Esophagus muscularis mucosa (tissue), 3 donors: ENCODE measurements around the gene GOLGA1.
"Not testable (repeated sequence)": the region's sequence is repeated elsewhere in the genome, so short reads cannot be mapped to it uniquely, and the experiment has no call there.

ENCODE experiments used
- POLR2A ChIP-seq: fragments of 450-650 bp; IDR thresholded peaks from one replicate; pipeline ENCODE4 v1.6.1; 2017; ENCODE audit warnings: antibody characterized with exemption, moderate library complexity, mild to moderate bottlenecking, low read depth
- POLR2AphosphoS5 ChIP-seq, 2 donors: sonication (generic); formaldehyde crosslinking; IDR thresholded peaks; one replicate each; pipeline ENCODE4 v1.6.1; 2017; ENCODE audit warnings: antibody characterized with exemption in 2 of 2
- TF ChIP-seq, protein P1 (sequence below), 3 experiments: fragments of 200-600 bp in 2 of 3; fragments of 450-650 bp in 1 of 3; sonication (generic) in 2 of 3; IDR thresholded peaks; one replicate each; pipeline ENCODE4 v1.5.1; 2017 to 2019; ENCODE audit warnings: antibody characterized with exemption in 3 of 3, mild to moderate bottlenecking in 2 of 3, moderate library complexity in 1 of 3

DNA sequence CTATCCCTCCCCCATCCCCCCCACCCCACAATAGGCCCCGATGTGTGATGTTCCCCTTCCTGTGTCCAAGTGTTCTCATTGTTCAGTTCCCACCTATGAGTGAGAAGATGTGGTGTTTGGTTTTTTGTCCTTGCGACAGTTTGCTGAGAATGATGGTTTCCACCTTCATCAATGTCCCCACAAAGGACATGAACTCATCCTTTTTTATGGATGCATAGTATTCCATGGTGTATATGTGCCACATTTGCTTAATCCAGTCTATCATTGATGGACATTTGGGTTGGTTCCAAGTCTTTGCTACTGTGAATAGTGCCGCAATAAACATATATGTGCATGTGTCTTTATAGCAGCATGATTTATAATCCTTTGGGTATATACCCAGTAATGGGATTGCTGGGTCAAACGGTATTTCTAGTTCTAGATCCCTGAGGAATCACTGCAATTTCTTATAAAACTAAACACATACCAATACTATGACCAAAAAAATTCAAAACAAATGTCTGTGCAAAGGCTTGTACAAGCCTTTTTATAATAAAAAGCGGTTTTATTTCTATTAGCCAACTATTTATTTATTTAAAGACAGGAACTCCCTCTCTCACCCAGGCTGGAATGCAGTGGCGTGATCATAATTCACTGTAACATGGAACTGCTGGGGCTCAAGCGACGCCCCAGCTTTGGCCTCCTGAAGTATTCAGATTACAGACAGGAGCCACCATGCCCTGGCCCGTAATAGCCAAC, 19.0 kb upstream of the GOLGA1 start:
- TF ChIP-seq, protein P1, sequence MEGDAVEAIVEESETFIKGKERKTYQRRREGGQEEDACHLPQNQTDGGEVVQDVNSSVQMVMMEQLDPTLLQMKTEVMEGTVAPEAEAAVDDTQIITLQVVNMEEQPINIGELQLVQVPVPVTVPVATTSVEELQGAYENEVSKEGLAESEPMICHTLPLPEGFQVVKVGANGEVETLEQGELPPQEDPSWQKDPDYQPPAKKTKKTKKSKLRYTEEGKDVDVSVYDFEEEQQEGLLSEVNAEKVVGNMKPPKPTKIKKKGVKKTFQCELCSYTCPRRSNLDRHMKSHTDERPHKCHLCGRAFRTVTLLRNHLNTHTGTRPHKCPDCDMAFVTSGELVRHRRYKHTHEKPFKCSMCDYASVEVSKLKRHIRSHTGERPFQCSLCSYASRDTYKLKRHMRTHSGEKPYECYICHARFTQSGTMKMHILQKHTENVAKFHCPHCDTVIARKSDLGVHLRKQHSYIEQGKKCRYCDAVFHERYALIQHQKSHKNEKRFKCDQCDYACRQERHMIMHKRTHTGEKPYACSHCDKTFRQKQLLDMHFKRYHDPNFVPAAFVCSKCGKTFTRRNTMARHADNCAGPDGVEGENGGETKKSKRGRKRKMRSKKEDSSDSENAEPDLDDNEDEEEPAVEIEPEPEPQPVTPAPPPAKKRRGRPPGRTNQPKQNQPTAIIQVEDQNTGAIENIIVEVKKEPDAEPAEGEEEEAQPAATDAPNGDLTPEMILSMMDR (IDR thresholded peaks at IDR 0.05), result not testable (repeated sequence)
- TF ChIP-seq POLR2AphosphoS5 (IDR thresholded peaks at IDR 0.05); POLR2A: not testable (repeated sequence)
